GM21576 (cell line): ENCODE data around the gene CDK10.
"Not testable (repeated sequence)": the region's sequence is repeated elsewhere in the genome, so short reads cannot be mapped to it uniquely, and the experiment has no call there.

Experiments used
- ATAC-seq: cut with Tn5 transposase; IDR thresholded peaks from one replicate; pipeline ENCODE4 v1.9.1; 2021; ENCODE audit warnings: mild to moderate bottlenecking, moderate library complexity; ENCODE audit not compliant: unreplicated experiment

The CDK10 gene

GRCh38 chr16:89686520-89687091 is at the start of gene CDK10:
TSS of gene CDK10 (plus strand) at chr16:89686689. CDS start at chr16:89686711, 22 bp downstream.
- peak; percentile 73 for ATAC-seq

DNA sequence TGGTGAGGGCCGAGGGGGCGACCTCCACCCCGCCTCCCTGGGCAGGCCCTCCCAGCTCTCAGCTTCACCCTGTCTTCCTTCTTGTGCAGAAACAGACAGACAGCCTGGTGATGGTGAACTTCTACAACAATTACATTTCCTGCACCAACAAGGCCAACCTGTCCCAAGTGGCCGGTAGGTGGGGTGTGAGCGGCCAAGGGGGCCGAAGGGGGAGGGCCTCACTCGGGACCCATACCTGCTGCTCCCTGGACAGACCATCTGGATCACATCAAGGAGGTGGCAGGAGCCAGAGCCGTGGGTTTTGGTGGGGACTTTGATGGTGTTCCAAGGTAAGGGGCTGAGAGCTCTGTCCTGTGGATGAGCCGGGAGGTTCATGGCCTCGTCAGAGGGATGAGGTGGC is 49.1 kb upstream of the CDK10 start:
- no peak for ATAC-seq

- ATAC-seq, result no peak
These were observed 48.0 kb upstream of the CDK10 start for GRCh38 chr16:89638455-89638854.

DNA sequence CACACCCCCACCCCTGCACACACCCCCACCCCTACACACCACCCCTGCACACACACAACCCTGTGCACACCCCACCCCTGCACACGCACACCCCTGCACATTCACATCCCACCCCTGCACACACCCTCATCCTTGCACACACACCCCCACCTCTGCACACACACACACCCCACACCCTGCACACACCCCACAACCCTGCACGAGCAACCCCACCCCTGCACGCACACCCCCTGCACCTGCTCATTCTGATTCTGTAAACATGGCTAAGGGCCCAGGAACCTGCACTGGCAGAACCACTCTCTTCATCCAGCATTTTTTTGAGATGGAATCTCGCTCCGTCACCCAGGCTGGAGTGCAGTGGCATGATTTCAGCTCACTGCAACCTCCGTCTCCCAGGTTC is 47.1 kb upstream of the CDK10 start:
- ATAC-seq, result no peak

GRCh38 chr16:89641458-89642119 is 44.9 kb upstream of the CDK10 start:
- ATAC-seq, result no peak

- no peak for ATAC-seq
These were observed 43.9 kb upstream of the CDK10 start for GRCh38 chr16:89642574-89642973.

DNA sequence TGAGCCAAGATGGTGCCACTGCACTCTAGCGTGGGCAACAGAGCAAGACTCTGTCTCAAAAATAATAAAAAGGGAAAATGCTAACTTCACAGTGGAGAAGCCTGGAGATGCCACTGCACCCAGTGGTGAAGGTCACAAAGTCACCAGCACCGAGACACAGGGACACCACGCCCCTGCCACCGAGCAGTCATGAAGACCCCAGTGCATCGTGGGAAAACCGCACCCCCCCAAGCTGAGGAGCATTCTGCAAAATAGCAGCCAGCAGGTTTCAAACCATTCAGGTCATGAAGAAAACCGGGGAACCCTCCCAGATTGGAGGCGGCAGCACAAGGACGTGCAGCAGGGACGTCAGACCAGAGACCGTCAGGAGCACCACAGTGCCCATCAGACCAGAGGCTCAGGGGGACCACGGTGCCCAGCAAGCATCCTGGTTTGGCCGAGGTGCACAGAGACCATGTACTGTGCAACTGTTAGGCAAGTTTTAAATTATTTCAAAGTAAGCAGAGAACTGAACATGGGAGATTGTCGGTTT is 42.7 kb upstream of the CDK10 start:
- ATAC-seq, result no peak

- ATAC-seq, result no peak
These were observed 41.4 kb upstream of the CDK10 start for GRCh38 chr16:89645122-89645521.

- ATAC-seq, result no peak
These were observed 40.2 kb upstream of the CDK10 start for GRCh38 chr16:89646270-89646669.

- ATAC-seq, result no peak
These were observed 39.6 kb upstream of the CDK10 start for GRCh38 chr16:89646906-89647305.

- no peak for ATAC-seq
These were observed 34.9 kb upstream of the CDK10 start for GRCh38 chr16:89651584-89651983.

- no peak for ATAC-seq
These were observed 32.7 kb upstream of the CDK10 start for GRCh38 chr16:89653656-89654295.

DNA sequence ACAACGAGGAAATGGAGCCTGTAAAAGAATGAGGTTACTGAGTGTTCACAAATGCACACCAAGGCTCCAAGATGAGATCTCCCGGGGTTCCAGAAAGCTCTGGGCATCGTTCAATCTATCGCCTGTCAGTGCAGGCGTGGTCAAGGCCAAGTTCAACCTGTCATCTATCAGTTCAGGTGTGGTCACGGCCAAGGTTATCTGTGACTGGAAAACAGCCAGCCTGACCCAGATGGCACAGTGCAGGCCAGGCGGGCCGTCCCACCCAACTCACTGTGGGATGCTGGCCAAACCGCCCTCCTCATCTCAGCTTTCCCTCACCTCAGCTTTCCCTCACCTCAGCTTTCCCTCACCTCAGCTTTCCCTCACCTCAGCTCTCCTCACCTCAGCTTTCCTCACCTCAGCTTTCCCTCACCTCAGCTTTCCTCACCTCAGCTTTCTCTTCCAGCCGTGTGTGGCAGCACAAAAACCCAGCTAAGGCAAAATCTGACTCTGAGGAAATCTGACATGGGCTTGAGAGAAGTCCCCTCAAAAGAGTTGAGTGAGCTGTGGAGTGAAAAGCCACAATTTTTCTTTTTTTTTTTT is 31.3 kb upstream of the CDK10 start:
- ATAC-seq, result no peak

DNA sequence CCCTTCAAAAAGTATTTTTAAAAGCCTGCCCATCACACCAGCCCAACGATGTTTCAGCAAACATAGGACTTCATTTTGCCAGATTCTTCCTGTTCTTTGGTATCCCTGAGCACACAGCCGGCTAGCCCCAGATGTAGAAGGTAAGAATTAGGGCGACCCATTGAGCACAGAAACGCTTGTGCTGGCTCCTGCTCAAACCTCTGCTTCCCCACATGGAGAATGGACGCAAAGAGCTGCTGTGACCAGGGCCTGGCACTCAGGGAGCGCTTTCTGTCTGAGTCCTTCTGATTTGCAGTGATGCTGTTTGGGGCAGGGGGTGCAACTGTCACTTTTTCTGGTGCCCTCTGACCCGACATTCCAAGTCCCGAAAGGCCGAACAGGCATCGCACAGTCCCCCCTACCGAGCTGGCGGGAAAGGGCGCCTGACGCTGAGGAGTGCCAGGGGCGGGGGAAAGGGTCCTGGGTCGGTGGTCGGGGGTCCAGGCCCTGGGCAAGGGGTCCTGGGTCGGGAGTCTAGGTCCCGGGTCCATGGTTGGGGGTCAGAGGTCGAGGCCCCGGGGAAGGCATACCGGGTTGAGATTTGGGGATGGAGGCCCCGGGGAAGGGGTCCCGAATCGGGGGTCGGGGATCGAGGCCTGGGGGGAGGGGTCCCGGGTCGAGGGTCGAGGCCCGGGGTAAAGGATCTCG is 29.9 kb upstream of the CDK10 start:
- no peak for ATAC-seq

GRCh38 chr16:89657442-89658220 is 28.9 kb upstream of the CDK10 start, which contains the start of the genes CHMP1A and SPATA33:
TSS of gene CHMP1A (minus strand) at chr16:89657708. CDS start at chr16:89657588, 120 bp downstream.
TSS of gene SPATA33 (plus strand) at chr16:89657836. CDS start at chr16:89657912, 76 bp downstream.
- peak; percentile 88 for ATAC-seq

GRCh38 chr16:89658221-89658879 is 28.1 kb upstream of the CDK10 start:
- ATAC-seq, result no peak

GRCh38 chr16:89660146-89660545 is 26.3 kb upstream of the CDK10 start:
- ATAC-seq, result no peak

DNA sequence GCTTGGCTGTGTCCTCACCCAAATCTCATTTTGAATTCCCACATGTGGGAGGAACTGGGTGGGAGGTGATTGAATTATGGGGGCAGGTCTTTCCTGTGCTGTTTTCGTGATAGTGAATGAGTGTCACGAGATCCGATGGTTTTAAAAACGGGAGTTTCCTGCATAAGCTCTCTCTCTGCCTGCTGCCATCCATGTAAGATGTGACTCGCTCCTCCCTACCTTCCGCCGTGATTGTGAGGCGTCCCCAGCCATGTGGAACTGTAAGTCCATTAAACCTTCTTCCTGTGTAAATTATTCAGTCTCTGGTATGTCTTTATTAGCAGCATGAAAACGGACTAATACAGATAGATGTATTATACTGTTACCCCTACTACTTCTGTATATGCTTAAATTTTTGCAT is 25.3 kb upstream of the CDK10 start:
- no peak for ATAC-seq

DNA sequence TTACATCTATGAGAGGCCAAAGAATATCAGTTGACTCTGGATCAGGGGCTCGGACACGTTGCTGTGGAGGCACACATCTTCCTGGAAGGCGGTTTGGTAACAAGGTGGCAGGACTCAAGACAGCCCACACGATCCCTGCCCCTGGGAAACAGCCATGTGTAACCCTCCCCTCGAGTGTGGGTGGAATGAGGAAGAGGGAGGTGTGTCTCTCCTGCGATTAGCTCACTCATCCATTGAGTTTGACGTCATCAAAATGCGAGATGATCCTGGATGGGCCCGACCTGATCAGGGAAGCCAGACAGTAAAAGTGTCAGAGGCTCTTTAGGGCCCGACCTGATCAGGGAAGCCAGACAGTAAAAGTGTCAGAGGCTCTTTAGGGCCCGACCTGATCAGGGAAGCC is 22.3 kb upstream of the CDK10 start:
- not testable (repeated sequence) for ATAC-seq

DNA sequence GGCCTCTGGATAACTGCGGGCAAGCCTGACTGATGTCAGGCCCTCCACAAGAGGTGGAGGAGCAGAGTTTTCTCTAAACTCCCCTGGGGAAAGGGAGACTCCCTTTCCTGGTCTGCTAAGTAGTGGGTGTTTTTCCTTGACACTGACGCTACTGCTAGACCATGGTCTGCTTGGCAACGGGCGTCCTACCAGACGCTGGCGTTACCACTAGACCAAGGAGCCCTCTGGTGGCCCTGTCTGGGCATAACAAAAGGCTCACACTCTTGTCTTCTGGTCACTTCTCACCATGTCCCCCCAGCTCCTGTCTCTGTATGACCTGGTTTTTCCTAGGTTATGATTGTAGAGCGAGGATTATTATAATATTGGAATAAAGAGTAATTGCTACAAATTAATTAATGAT is 19.5 kb upstream of the CDK10 start:
- not testable (repeated sequence) for ATAC-seq
